Upper lobe of left lung (tissue), 4 donors: ENCODE measurements around the gene APOL2.

ENCODE experiments used
- EP300 ChIP-seq, 4 donors: sonication (generic); formaldehyde crosslinking; IDR thresholded peaks; one replicate each; pipeline ENCODE4 v1.5.1; 2017; ENCODE audit warnings: antibody characterized with exemption in 4 of 4, control low read depth in 2 of 4
- POLR2A ChIP-seq, 4 donors: fragments of 450-650 bp; IDR thresholded peaks; one replicate each; pipeline ENCODE4 v1.5.1; 2016 to 2017; ENCODE audit warnings: antibody characterized with exemption in 4 of 4, mild to moderate bottlenecking in 2 of 4
- POLR2AphosphoS5 ChIP-seq, 2 donors: sonication (generic); formaldehyde crosslinking; IDR thresholded peaks; one replicate each; pipeline ENCODE4 v1.5.1; 2017; ENCODE audit warnings: antibody characterized with exemption in 2 of 2
- TF ChIP-seq, protein P1 (sequence below), 6 experiments: fragments of 450-650 bp in 4 of 6; fragments of 200-600 bp in 2 of 6; sonication (generic) in 2 of 6; IDR thresholded peaks; one replicate each; pipeline ENCODE4 v1.5.1; 2016 to 2019; ENCODE audit warnings: antibody characterized with exemption in 6 of 6

DNA sequence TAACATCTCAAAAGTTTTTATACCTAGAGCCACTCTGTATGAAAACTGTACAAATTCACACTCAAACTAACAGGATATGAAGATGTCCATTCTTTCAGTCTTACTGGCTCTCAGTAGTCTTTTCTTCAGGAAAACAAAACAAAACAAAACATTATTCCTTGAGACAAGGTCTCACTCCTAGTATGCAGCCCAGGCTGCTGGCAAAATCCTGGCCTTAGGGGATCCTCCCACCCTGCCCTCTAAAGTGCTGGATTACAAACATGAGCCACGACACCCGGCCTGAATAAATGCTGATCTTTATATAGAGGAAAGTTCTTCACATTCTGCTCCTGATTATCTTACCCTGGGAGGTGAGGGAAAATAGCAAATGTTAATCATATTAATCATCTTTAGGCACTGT, 5.1 kb downstream of the APOL2 start:
- TF ChIP-seq, protein P1, sequence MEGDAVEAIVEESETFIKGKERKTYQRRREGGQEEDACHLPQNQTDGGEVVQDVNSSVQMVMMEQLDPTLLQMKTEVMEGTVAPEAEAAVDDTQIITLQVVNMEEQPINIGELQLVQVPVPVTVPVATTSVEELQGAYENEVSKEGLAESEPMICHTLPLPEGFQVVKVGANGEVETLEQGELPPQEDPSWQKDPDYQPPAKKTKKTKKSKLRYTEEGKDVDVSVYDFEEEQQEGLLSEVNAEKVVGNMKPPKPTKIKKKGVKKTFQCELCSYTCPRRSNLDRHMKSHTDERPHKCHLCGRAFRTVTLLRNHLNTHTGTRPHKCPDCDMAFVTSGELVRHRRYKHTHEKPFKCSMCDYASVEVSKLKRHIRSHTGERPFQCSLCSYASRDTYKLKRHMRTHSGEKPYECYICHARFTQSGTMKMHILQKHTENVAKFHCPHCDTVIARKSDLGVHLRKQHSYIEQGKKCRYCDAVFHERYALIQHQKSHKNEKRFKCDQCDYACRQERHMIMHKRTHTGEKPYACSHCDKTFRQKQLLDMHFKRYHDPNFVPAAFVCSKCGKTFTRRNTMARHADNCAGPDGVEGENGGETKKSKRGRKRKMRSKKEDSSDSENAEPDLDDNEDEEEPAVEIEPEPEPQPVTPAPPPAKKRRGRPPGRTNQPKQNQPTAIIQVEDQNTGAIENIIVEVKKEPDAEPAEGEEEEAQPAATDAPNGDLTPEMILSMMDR (IDR thresholded peaks at IDR 0.05), result no peak
- TF ChIP-seq POLR2AphosphoS5 (IDR thresholded peaks at IDR 0.05), result no peak
- TF ChIP-seq EP300 (IDR thresholded peaks at IDR 0.05), result no peak
- no peak for TF ChIP-seq POLR2A (IDR thresholded peaks at IDR 0.05)
